GM10266 (cell line): ENCODE results near the gene TXNRD2.

Experiments
- DNase-seq: peaks from one replicate; pipeline ENCODE4 v3.0.0; 2012; ENCODE audit errors: extremely low spot score
- TF ChIP-seq, protein P1 (sequence below): IDR thresholded peaks from 2 replicates; pipeline ENCODE4 v1.5.1; 2012; ENCODE audit warnings: mild to moderate bottlenecking, low read depth; ENCODE audit not compliant: control insufficient read depth, insufficient read depth; ENCODE audit errors: missing control alignments

Gene TXNRD2

DNA sequence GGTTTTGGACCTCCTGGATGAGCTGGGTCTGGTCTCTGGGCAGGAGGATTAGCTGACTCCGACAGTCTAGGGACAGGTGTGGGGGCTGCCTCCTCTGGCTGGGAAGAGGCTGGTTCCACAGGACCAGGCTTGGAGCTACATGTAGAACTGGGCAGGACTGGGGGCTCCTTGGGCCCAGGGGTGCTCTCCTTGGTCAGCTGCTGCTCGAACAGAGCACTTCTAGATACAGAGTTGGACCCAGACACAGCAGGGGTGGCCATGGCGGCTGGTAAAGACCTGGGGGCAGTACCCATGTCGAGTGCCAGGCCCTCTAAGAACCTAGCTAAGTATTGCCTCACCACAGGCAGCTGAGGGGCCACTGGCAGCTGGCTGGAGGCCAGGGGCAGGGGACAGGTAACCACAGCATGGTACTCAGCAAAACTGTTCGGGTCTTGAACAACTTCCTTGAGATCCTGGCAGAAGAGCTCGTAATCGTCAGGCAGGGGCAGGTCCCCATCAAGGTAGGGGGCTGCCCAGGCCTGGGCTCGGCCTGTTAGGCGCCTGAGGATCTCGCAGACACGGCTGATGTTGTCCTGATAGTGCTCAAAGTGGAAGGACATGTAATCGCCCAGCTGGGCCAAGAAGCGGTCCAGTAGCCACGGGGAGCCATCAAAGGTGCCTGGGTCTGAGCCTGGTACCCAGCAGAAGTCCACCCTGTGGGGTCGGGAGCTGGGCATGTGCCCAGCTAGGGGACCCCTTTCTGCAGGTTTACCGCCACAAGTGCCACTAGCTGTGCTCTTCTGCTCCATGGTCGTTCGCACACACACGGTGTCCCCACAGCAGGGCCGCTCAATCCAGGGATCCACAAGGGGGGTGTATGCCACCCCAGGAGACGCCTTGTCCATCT, 90.1 kb downstream of the TXNRD2 start:
- TF ChIP-seq, protein P1, sequence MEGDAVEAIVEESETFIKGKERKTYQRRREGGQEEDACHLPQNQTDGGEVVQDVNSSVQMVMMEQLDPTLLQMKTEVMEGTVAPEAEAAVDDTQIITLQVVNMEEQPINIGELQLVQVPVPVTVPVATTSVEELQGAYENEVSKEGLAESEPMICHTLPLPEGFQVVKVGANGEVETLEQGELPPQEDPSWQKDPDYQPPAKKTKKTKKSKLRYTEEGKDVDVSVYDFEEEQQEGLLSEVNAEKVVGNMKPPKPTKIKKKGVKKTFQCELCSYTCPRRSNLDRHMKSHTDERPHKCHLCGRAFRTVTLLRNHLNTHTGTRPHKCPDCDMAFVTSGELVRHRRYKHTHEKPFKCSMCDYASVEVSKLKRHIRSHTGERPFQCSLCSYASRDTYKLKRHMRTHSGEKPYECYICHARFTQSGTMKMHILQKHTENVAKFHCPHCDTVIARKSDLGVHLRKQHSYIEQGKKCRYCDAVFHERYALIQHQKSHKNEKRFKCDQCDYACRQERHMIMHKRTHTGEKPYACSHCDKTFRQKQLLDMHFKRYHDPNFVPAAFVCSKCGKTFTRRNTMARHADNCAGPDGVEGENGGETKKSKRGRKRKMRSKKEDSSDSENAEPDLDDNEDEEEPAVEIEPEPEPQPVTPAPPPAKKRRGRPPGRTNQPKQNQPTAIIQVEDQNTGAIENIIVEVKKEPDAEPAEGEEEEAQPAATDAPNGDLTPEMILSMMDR = no peak
- DNase-seq = no peak

DNA sequence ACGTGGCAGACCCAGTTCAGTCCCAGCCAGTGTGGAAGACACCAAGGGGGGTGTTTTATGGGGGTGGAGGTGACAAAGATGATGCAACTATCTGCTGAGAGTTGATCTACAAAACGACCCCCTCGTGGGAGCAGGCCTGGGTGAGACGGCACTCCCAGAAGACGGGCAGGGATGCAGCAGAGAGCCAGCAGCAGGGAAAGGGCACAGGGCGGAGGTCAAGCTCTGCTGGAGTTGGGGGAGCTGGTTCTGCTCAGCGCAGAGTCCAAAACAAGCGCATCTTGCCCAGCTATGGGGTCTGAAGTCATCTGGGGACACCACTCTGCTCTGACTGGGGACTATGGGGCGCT, 90.9 kb downstream of the TXNRD2 start:
- DNase-seq = no peak
- TF ChIP-seq, protein P1 = no peak

DNA sequence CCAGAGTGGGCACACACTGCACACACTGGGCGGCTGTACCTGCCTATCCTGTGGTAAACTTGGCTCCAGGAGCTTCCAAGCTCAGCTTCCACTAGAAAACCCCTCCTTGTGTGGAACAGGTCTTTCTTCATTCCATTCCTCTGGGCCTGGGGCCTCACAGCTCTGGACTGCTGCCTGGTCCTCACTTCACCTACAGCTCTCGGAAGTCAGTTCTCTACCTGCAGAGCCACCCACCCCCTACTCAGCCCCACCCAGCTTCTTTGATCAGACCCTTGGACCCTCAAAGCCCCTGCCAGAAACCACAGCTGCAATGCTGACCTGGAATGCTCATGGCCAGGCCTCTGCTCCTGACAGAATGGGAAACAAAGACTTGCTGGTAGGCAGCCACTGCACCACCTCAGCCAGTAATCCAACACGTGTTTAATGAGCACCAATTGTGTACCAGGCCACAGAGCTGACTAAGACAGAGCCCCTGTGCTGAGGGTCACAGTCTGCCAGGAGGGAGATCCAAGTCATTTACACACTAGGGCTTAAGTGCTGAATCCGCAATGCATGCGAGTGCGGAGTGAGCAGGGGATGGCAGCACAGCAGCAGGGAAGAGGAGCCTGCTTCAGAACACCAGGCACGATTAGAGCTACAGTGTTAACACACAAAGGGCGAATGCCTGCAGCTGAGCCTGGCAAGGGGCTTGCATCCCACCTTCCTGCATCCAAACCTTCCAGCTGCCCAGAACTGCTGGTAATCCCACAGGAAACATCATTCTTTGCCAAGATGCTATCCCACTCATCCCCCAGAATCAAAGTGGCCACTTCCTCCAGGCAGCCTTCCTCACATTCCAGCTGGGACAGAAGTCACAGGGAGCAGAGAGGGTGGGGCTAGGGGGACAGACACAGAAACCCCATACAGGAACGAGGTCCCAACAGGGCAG, 91.5 kb downstream of the TXNRD2 start:
- DNase-seq = no peak
- TF ChIP-seq, protein P1 = no peak

DNA sequence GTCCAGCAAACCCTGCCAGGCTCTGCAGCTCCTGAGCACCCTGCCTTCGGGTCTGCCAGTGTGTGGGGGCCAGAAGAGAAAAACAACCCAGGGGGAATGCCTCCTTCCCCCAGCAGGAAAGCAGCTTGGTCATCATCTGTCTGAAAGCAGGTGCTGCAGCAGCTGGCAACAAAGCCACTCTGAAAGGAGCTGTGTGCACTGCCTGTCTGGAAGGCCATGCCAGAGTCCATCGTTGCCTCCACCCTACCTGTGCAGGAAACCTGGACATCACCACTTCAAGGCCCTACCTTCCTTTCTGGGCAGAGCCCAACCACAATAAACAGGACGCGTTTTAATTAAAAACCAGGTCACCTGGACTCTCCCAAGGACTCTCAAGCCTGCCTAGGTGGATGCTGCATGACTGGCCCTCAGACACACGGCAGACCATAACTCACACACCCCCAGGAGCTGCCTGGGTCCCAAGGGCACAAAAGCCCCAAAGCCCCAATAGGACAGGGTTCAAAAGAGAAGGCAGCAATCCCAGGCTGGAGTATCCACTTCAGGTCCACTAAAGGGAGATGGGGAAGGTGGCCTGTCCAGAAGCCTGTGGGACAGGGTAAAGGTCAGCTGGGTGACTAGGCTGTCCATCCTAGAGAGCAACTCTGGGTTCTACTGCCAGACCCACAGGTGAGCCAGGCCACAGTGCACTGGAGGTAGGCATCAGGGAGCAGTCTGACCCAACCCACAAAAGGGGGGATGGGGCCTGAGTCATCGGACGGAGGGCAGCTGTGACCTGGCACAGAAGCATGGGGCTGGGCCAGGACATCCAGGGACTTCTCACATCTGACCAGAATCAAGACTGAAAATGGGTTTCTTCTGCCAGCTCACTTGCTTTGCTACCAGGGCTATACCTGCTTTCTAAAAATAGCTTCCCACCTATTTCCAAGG, 93.1 kb downstream of the TXNRD2 start:
- TF ChIP-seq, protein P1 = no peak
- no peak for DNase-seq

DNA sequence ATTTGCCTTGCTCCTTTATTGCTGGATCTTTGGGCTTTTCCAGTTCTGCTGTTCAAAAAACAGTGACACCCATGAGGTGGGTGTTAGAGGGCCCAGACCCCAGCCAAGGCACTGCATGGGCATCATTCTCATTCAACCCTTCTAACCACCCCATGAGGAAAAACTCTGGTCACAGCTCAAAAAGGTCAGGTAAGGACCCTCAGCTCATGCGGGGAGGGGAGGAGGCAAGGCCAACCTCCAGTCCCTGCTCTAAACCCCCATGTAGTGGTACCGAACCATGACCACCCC, 94.3 kb downstream of the TXNRD2 start:
- no peak for DNase-seq
- TF ChIP-seq, protein P1 = no peak

DNA sequence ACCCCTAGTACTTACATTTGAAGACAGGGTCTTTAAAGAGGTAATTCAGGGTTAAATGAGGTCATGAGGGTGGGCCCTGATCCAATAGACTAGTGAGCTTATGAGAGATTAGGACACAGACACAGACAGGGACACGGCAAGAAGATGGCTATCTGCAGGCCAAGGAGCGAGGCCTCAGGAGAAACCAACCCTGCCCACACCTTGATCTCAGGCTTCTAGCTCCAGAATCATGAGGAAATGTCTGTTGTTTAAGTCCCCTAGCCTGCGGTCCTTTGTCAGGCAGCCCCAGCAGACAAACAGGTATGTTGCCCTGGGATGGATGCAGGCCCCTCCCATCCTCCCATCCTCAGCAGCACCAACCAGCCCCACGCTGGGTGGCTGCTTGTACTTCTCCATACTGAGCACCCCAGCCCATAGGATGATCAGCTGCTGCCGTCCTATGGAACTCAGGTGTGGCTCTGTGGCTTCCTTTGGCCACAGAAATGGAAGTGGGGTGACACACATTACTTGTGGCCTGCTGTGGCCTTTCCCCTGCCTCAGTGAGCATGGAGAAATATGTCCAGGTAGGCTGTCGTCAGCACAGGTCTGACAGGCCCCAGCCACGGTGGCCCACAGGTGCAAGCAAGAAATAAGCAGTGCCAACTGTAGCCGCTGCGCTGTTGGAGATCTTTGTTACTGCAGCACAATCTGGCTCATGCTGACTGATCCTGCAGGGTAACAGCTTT, 94.8 kb downstream of the TXNRD2 start:
- TF ChIP-seq, protein P1 = no peak
- no peak for DNase-seq
